HG03280 (cell line): ENCODE measurements around the gene CLCN6.

Experiments used
- ATAC-seq: cut with Tn5 transposase; IDR thresholded peaks from one replicate; pipeline ENCODE4 v1.9.1; 2021; ENCODE audit warnings: mild to moderate bottlenecking, moderate library complexity; ENCODE audit not compliant: unreplicated experiment

Gene CLCN6

DNA sequence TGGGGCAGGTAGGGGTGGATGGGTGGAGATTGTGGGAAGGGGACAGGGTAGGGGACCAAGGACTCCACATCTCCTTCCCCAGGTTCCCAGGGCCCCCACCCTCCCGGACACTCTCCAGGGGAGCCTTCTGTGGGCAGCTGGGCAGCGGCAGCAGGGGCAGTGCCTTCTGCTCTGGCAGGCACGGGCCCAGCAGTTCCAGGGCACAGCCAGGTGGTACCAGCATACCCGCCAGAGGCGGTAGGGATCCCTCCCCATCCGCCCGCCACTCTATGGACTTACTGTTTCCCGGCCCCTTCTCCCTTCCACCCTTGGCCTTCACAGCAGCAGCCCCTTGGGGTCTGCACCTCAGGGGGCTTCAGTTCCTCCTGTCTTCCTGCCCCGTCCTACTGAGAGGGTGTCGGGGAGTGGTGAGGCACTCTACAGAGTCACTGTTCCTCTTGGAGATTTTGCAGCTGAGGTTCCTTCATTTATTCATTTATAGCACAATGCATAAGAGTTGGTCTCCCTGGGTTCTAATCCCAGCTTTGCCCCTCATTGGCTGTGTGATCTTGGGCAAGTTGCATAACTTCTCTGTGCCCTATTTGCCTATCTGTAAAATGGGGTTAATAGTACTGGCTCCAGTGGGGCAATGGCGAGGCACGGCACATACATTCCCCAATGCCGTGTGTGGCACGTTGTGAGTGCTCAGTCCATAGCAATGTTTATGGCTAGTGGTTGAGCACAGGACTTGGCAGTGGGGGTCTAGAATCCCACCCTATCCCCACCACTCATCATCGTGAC is 27.0 kb upstream of the CLCN6 start:
- ATAC-seq, result no peak

GRCh38 chr1:11779715-11780379 is 26.1 kb upstream of the CLCN6 start:
- no peak for ATAC-seq

DNA sequence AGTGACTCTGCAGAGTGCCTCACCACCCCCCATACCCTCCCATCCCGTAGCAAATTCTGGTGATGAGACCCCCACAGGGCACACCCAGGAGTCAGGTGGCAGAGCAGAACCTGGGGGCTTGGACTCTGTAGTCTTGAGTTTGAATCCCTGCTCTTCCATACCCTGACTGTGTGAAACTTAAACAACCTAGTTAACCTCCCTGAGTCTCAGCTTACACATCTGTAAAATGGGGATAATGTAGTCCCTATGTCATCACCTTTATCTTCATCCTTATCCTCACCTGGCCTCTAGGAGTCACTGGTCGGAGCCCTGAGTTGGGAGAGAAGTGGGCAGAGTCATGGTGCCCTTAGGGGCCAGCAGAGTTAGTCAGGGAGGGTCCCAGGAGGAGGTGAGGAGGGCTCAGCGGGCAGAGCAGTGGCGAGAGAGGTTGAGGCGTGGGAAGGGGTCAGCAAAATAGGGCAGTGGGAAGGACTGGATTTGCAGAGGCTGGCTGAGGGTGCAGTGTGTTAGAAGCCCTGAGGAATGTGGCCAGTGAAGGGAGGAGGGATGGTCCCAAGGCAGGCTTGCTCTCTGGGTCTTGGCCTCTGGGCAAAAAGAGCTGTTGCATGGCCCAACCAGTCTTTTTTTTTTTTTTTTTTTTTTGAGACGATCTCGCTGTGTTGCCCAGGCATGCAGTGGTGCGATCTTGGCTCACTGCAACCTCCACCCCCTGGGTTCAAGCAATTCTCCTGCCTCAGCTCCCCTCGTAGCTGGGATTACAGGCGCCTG is 25.4 kb upstream of the CLCN6 start:
- no peak for ATAC-seq

GRCh38 chr1:11781297-11781696 is 24.7 kb upstream of the CLCN6 start:
- ATAC-seq, result no peak

- ATAC-seq, result no peak
These were observed 23.8 kb upstream of the CLCN6 start for GRCh38 chr1:11782127-11782708.

DNA sequence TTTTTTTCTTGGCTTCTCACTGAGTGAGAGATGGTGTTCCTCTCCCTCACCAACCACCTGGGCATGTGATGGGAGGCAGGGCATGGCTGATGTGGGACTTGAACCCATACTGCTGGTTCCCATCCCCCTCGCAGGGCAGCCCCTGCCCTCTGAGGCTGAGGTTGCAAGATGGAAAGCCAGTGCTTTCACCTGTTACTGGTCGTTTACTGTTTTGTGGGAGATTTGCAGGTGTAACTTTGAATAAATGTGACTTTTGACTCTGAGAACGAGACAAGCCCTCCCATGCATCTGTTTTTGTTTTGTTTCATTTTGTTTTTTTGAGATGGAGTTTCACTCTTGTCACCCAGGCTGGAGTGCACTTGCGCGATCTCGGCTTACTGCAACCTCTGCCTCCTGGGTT is 22.4 kb upstream of the CLCN6 start:
- ATAC-seq, result no peak

DNA sequence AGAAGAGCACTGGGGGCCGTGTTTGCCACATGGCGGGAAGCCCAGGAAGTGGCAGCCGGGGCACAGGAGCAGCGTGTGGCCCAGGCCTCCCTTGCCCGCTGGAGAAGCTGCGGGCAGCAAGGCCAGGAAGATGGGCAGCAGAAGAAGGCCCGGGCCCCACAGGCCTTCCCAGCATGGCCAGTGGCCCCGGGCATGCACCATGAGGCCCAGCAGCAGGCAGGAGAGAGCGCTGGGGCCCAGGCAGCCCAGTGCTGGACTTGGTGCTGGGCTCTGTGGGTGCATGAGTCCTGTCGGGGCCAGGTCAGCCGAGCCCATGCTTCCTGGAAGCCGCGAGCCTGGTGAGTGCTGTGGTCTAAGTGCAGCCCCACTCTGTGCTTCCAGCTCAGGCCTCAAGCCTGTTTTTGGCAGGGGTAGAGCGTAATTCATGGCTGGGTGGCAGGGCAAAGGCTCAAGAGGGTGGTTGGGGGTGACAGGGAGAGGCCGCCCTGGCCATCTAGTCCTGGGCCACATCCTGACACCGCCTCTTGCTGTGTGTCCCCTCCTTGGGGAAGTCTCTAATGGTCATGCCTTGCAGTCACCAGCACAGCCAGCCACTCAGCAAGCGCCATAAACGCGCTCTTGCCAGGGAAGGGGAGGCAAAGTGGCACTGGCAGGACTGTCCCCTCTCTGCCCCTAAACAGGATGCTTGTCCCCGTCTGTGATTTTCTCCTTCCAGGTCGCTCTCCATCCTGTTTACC is 21.6 kb upstream of the CLCN6 start:
- ATAC-seq, result no peak

DNA sequence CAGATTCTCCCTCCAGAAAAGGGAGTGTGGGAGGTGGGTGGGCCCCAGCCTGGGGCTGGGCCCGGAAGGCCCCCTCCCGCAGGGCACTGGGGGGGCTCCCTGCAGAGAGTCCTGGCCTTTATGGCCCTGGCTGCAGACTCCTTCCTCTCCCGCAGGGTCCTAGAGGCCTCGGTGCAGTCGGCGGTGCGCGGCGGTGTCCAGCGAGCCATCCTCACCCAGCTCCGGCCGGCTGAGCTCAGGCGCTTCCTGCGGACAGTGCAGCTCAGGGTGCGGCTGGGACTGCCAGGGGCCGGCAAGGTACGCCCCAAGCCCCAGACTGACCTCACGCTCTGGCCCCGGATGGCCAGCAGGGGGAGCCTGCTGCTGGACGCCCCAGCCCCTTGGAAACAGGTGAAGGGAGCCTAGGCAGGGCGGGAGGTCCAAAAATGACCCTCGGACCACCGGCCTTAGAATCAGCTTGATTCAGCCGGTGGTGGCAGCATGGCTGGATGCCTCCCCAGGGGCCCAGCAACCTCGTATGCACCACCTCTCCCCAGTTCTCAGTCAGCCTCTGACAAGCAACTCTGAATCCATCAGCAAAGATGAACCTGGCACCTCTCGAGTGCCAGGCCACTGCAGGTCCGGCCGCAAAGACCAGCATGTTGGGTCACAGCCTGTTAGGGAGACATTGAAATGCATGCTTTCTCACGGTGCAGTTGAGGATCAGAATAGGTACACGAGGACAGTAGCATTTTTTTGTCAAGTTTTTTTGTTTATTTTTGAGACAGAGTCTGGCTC is 20.8 kb upstream of the CLCN6 start:
- no peak for ATAC-seq

DNA sequence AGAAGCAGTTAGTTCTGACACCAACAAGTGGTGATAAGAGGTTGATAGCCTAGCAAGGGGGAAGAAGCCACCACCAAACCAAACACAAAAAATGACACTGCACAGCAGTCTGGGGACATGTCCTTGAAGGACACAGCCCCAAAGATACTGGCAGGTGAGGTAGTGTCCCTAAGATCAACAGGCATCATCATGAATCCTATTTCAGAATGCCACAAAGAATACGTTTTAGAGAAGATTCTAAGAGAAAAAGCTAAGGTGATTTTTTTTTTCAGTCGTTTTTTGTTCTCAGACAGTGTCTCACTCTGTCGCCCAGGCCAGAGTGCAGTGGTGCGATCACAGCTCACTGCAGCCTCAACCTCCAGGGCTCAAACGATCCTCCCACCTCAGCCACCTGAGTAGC is 19.8 kb upstream of the CLCN6 start:
- ATAC-seq, result no peak

DNA sequence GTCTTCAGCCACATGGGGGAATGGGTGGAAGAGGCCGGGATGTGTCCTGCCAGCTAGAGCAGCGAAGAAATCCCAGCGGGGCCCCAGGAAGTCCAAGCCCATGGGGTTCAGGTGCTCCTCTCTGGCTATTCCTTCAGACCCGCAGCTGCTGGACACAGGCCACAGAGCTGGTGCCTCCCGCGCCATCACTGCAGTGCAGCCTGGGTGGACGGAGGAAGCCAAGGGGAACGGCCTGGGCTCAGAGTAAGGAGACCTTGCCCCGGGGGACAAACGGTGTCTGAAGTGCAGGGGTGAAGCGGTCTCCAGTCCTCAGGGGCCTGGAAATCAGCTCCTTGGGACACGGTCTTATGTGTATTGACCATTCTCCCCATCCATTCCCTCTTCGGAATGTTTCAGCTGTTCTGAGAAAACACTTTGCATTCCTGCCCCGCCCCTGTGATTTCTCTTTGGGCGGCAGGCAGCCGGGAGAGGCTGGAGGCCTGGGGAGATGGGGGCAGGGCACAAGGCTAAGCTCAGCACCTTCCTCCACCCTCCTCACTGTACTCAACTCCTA is 18.7 kb upstream of the CLCN6 start:
- ATAC-seq, result no peak

DNA sequence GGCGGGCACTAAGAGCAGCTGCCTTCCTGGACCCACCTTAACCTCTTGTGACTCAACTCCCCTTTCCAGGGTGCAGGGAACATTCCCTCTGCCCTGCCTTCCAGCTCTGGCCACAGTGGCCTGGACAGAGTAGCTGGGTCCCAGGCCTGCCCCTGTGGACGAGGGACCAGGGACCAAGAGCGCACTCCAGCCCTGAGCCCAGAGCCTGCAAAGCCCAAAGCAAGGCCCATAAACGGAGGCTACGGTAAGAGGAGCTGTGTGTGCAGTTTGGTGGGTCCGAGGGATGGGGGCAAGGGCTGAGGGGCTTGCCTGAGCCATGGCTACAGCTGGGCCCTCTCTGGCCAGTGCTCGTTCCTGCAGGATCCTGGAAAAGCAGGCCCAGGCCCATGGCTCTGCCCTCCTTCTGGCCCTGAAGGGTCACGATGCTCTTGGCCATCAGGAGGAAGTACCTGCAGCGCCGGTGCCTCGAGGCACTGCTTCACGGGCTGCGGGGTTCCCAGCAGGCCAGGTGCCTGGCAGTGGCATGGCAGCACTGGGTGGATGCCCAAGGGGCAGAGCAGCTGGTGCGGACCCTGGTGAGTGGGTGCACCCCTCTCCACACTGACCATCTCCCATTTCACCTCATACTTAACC is 18.1 kb upstream of the CLCN6 start:
- no peak for ATAC-seq

GRCh38 chr1:11788549-11789053 is 17.4 kb upstream of the CLCN6 start:
- no peak for ATAC-seq

DNA sequence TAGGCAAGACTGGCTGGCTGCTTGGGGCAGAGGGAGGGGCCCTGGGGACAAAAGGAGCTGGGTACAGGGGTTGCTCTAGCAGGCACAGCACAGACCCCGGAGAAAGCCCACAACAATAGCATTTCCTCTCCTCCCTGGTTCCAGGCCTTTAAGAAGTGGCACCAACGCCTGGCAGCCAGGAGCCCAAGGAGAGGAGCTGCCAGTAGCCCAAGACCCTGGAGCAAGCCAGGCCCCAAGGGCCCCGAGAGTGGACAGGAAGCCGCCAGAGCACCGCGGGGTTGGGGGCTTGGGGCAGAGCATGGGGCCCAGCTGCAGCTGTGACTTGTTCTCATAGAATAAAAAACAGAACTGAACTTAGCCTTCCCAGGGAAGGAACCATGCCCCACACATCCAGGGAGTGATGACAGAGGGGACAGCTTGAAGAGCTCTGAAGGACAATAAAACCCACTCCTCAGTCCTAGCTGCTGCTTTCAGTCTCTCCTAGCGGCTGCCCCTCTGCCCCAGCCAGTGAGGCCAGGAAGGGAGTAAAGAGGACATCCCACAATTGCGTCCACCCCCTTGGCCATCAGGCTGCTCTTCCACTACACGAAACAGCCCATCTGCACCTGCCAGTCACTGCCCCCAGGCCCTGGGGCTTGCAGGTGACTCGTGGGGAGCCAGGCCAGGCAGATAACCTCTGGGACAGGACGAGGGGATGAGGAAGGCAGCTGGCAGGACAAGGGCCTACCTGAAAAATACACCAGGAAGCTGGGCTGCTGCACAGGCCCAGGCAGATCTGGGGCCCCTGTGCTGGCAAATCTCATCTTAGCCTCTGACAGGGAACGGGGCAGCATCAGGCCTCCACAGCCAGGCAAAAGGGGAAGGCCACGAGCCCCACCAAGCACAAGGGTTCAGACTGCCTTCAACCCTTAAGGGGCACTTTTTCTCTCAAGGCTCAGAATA is 16.6 kb upstream of the CLCN6 start:
- ATAC-seq, result no peak

GRCh38 chr1:11790101-11790879 is 15.7 kb upstream of the CLCN6 start:
- no peak for ATAC-seq

- no peak for ATAC-seq
These were observed 14.9 kb upstream of the CLCN6 start for GRCh38 chr1:11790880-11791715.

GRCh38 chr1:11792106-11792505 is 13.9 kb upstream of the CLCN6 start:
- no peak for ATAC-seq
